H9 (cell line): ENCODE results near the gene DNMT3B. TPM values are rescaled to one million over a fixed set of nuclear protein-coding genes. Genes with fewer than 3 reads are reported as not detected.

Experiments
- DNase-seq: peaks from one replicate; pipeline ENCODE4 v3.0.0-alpha.2; 2017
- H2AFZ ChIP-seq: one replicate; pipeline ENCODE4 v1.6.1; 2013; ENCODE audit warnings: mild to moderate bottlenecking, low read length, control low read depth, moderate library complexity
- H2AK5ac ChIP-seq: 2 replicates; pipeline ENCODE4 v1.6.1; 2013; ENCODE audit warnings: low read length, control low read depth, mixed read lengths; ENCODE audit not compliant: insufficient read length
- H2BK120ac ChIP-seq: one replicate; pipeline ENCODE4 v1.6.1; 2013; ENCODE audit warnings: low read depth, mild to moderate bottlenecking, low read length, control low read depth, inconsistent platforms; ENCODE audit not compliant: poor library complexity, severe bottlenecking
- H2BK12ac ChIP-seq: 2 replicates; pipeline ENCODE4 v1.6.1; 2013; ENCODE audit warnings: low read length, control low read depth, mixed read lengths, low read depth; ENCODE audit not compliant: insufficient read length
- H2BK15ac ChIP-seq: 2 replicates; pipeline ENCODE4 v1.6.1; 2013; ENCODE audit warnings: low read depth, low read length, control low read depth
- H2BK20ac ChIP-seq: one replicate; pipeline ENCODE4 v1.6.1; 2013; ENCODE audit warnings: low read depth, mild to moderate bottlenecking, low read length, control low read depth, inconsistent platforms; ENCODE audit not compliant: poor library complexity, severe bottlenecking
- H2BK5ac ChIP-seq: 2 replicates; pipeline ENCODE4 v1.6.1; 2013; ENCODE audit warnings: low read length, control low read depth, mixed read lengths; ENCODE audit not compliant: insufficient read length
- H3K14ac ChIP-seq: 2 replicates; pipeline ENCODE4 v1.6.1; 2013; ENCODE audit warnings: low read length, control low read depth; ENCODE audit not compliant: insufficient read depth
- H3K18ac ChIP-seq: 2 replicates; pipeline ENCODE4 v1.6.1; 2013; ENCODE audit warnings: low read depth, mild to moderate bottlenecking, mixed read lengths, low read length, control low read depth; ENCODE audit not compliant: insufficient read length
- H3K23ac ChIP-seq: 2 replicates; pipeline ENCODE4 v1.6.1; 2013; ENCODE audit warnings: low read length, control low read depth, mixed read lengths, low read depth; ENCODE audit not compliant: insufficient read length
- H3K23me2 ChIP-seq: 2 replicates; pipeline ENCODE4 v1.6.1; 2013; ENCODE audit warnings: low read depth, mild to moderate bottlenecking, mixed read lengths, low read length, control low read depth; ENCODE audit not compliant: insufficient read length, poor library complexity, severe bottlenecking
- H3K27ac ChIP-seq: 2 replicates; pipeline ENCODE4 v1.5.1; 2013; ENCODE audit warnings: low read length, control low read depth, mixed read lengths, low read depth; ENCODE audit not compliant: insufficient read length
- H3K27me3 ChIP-seq: 2 replicates; pipeline ENCODE4 v1.6.1; 2013; ENCODE audit warnings: low read length, control low read depth, inconsistent platforms; ENCODE audit not compliant: insufficient read depth
- H3K4ac ChIP-seq: 2 replicates; pipeline ENCODE4 v1.6.1; 2013; ENCODE audit warnings: low read depth, mild to moderate bottlenecking, control low read depth, inconsistent platforms, low read length, moderate library complexity
- H3K4me1 ChIP-seq: 2 replicates; pipeline ENCODE4 v1.6.1; 2013; ENCODE audit warnings: low read length, control low read depth, inconsistent platforms; ENCODE audit not compliant: insufficient read depth
- H3K4me2 ChIP-seq: 2 replicates; pipeline ENCODE4 v1.6.1; 2013; ENCODE audit warnings: low read length, control low read depth, mixed read lengths; ENCODE audit not compliant: insufficient read length, insufficient read depth
- H3K56ac ChIP-seq: 2 replicates; pipeline ENCODE4 v1.6.1; 2013; ENCODE audit warnings: low read depth, mild to moderate bottlenecking, mixed read lengths, low read length, control low read depth; ENCODE audit not compliant: insufficient read length
- H3K79me1 ChIP-seq: 2 replicates; pipeline ENCODE4 v1.6.1; 2013; ENCODE audit warnings: low read depth, mild to moderate bottlenecking, moderate library complexity, low read length, control low read depth, inconsistent platforms; ENCODE audit not compliant: insufficient read depth, poor library complexity, severe bottlenecking
- H3K79me2 ChIP-seq: 2 replicates; pipeline ENCODE4 v1.6.1; 2013; ENCODE audit warnings: low read length, control low read depth, inconsistent platforms; ENCODE audit not compliant: insufficient read depth
- H3K9ac ChIP-seq: 2 replicates; pipeline ENCODE4 v1.6.1; 2013; ENCODE audit warnings: low read length, control low read depth, mixed read lengths; ENCODE audit not compliant: insufficient read length; ENCODE audit errors: extremely low read depth
- H3K9me3 ChIP-seq: one replicate; pipeline ENCODE4 v1.6.1; 2013; ENCODE audit warnings: low read depth, low read length, inconsistent platforms; ENCODE audit not compliant: control insufficient read depth
- H3T11ph ChIP-seq: one replicate; pipeline ENCODE4 v1.6.1; 2013; ENCODE audit warnings: mild to moderate bottlenecking, low read length, control low read depth, inconsistent platforms
- H4K20me1 ChIP-seq: one replicate; pipeline ENCODE4 v1.6.1; 2013; ENCODE audit not compliant: control insufficient read depth, insufficient read length, insufficient read depth
- H4K5ac ChIP-seq: 2 replicates; pipeline ENCODE4 v1.6.1; 2013; ENCODE audit warnings: low read depth, mild to moderate bottlenecking, mixed read lengths, low read length, control low read depth; ENCODE audit not compliant: insufficient read length
- H4K8ac ChIP-seq: replicated peaks from 2 replicates; pipeline ENCODE4 v1.6.1; 2013; ENCODE audit warnings: low read length, control low read depth, mixed read lengths, low read depth; ENCODE audit not compliant: insufficient read length
- H4K91ac ChIP-seq: 2 replicates; pipeline ENCODE4 v1.6.1; 2013; ENCODE audit warnings: low read depth, mild to moderate bottlenecking, moderate library complexity, mixed read lengths, low read length, control low read depth; ENCODE audit not compliant: insufficient read length
- H3K27ac Mint-ChIP-seq, 3 experiments: 2 replicates in 2 of 3; 3 replicates in 1 of 3; pipeline ENCODE4 v1.8.0; 2020 to 2021; ENCODE audit warnings: mixed read lengths in 3 of 3, mild to moderate bottlenecking in 1 of 3, moderate library complexity in 1 of 3
- H3K27me3 Mint-ChIP-seq: 2 replicates; pipeline ENCODE4 v1.8.0; 2021; ENCODE audit warnings: low read depth, mild to moderate bottlenecking, moderate library complexity, mixed read lengths
- H3K36me3 Mint-ChIP-seq, 3 experiments: 2 replicates in 2 of 3; 3 replicates in 1 of 3; pipeline ENCODE4 v1.8.0; 2020 to 2021; ENCODE audit warnings: low read depth in 3 of 3, mixed read lengths in 3 of 3; ENCODE audit not compliant: insufficient read depth in 1 of 3
- H3K4me1 Mint-ChIP-seq, 2 experiments: 2 replicates each; pipeline ENCODE4 v1.8.0; 2020; ENCODE audit warnings: mixed read lengths in 2 of 2
- H3K4me3 Mint-ChIP-seq, 2 experiments: 2 replicates in 1 of 2; 3 replicates in 1 of 2; pipeline ENCODE4 v1.8.0; 2020 to 2021; ENCODE audit warnings: mild to moderate bottlenecking in 2 of 2, mixed read lengths in 2 of 2, moderate library complexity in 1 of 2
- H3K9me3 Mint-ChIP-seq, 2 experiments: 2 replicates in 1 of 2; 3 replicates in 1 of 2; pipeline ENCODE4 v1.8.0; 2020; ENCODE audit warnings: mild to moderate bottlenecking in 2 of 2, mixed read lengths in 2 of 2, moderate library complexity in 1 of 2
- WGBS: extraction: QIAGEN DNeasy Blood & Tissue Kit; methylation state at CpG from one replicate; pipeline ENCODE4 v1.1.7; 2013; ENCODE audit warnings: missing lambda C conversion rate, low lambda C conversion rate, mixed read lengths; ENCODE audit not compliant: insufficient read length; ENCODE audit errors: extremely low coverage; 5-methylcytosine and 5-hydroxymethylcytosine counted together
- total RNA-seq: library from RNA; stranded (reverse); gene quantifications from 2 replicates; pipeline ENCODE4 v1.2.1, GENCODE V29; 2021
- TF ChIP-seq, protein P1 (sequence below): fragments of 200-600 bp; sonication (generic); conservative IDR thresholded peaks from 3 replicates; pipeline ENCODE4 v1.8.0; 2021; ENCODE audit warnings: antibody characterized with exemption, mild to moderate bottlenecking

DNMT3B gene
- total RNA-seq, 1 experiment from 2014 or later = 980 TPM

DNA sequence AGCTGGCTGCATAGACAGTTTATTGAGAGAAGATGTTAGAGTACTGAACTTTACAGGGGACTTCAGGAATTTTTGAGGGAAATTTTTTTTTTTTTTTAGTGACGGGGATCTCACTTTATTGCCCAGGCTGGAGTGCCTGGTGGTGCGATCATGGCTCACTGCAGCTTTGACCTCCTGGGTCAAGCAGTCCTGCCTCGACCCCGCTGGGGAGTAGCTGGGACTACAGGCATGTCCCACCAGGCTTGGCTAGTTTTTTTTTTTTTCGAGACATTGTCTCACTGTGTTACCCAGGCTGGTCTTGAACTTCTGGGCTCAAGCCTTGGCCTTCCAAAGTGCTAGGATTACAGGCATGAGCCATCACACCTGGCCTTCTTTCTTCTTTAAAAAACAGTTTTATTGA lies 85.8 kb downstream of the DNMT3B start:
- Histone ChIP-seq H3K9ac (no peak overlapping the region), H4K8ac (no peak overlapping the region), H2BK5ac (no peak overlapping the region), H3K4me2 (no peak overlapping the region), H3K27me3 (no peaks in the 10 kb centered on the region), H3K9me3 (no peaks in the 10 kb centered on the region), H4K5ac (no peak overlapping the region), H3K18ac (no peak overlapping the region), H3T11ph (no peak overlapping the region), H3K14ac (no peak overlapping the region), H3K4me1 (0 out of 2 replicates have a peak, but pooled peaks cover 3% of the 10 kb centered on the region), H3K4ac (no peak overlapping the region), H2AFZ (no peak overlapping the region), H3K27ac (no peak overlapping the region), H2BK15ac (no peak overlapping the region), H3K23me2 (no peaks in the 10 kb centered on the region), H2BK20ac (no peak overlapping the region), H3K79me1 (no peaks in the 10 kb centered on the region), H2BK120ac (no peak overlapping the region), H4K91ac (no peak overlapping the region), H2AK5ac (no peak overlapping the region), H3K79me2 (0 out of 2 replicates have a peak, but pooled peaks cover 2% of the 10 kb centered on the region), H3K23ac (no peak overlapping the region), H4K20me1 (no peaks in the 10 kb centered on the region), H2BK12ac (no peak overlapping the region), H3K56ac (no peak overlapping the region)
- Mint-ChIP-seq H3K4me1 (peaks cover 13 to 23% of the 10 kb centered on the region in 2 experiments), H3K27ac (peak overlapping the region in 2 of 3 experiments; percentile 2 to 88; a peak in 4 of 7 replicates), H3K9me3 (no peaks in the 10 kb centered on the region), H3K27me3 (no peaks in the 10 kb centered on the region), H3K36me3 (peaks cover 38 to 85% (median 67%) of the 10 kb centered on the region in 3 experiments; a peak in 6 of 7 replicates), H3K4me3 (no peak overlapping the region)
- WGBS = no CpG with 5 or more reads among the region's 5 CpGs
- DNase-seq = no peak
- TF ChIP-seq, protein P1, sequence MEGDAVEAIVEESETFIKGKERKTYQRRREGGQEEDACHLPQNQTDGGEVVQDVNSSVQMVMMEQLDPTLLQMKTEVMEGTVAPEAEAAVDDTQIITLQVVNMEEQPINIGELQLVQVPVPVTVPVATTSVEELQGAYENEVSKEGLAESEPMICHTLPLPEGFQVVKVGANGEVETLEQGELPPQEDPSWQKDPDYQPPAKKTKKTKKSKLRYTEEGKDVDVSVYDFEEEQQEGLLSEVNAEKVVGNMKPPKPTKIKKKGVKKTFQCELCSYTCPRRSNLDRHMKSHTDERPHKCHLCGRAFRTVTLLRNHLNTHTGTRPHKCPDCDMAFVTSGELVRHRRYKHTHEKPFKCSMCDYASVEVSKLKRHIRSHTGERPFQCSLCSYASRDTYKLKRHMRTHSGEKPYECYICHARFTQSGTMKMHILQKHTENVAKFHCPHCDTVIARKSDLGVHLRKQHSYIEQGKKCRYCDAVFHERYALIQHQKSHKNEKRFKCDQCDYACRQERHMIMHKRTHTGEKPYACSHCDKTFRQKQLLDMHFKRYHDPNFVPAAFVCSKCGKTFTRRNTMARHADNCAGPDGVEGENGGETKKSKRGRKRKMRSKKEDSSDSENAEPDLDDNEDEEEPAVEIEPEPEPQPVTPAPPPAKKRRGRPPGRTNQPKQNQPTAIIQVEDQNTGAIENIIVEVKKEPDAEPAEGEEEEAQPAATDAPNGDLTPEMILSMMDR = no peak
